ENCODE results near the gene ATP7A.

ATP7A gene

DNA sequence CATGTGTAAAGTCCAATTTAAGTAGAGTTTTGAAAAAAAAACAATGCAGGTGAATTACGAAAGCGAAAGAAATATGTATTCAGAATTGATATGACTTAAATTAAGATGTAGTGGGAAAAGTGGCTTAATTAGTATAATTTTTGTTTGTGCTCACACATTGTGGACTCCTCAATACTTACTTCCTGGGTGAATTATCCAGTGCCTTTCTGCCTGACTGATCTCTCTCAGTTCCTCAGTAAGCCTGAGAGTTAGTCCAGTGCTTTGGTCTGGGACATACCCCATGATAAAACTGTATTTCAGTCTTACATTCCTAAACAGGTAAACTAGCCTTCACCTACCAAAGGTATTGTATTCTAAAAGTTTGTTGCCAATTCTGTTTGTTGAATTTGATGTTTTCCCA, 50.6 kb downstream of the ATP7A start:
- Histone ChIP-seq H3K4me3 (ENCODE audit: low read length, poor library complexity, severe bottlenecking) (no peak overlapping the region), H3F3A (ENCODE audit: low read depth) (no peaks in the 10 kb centered on the region), H3K9ac (ENCODE audit: low read depth, low read length, poor library complexity, severe bottlenecking) (no peak overlapping the region), H3K79me2 (ENCODE audit: insufficient read depth, low read length) (no peaks in the 10 kb centered on the region), H3K9me3 (ENCODE audit: insufficient read depth, low read depth, low read length) (no peaks in the 10 kb centered on the region), H3K27me3 (ENCODE audit: insufficient read depth, low read length, poor library complexity, severe bottlenecking) (no peaks in the 10 kb centered on the region), H4K20me1 (ENCODE audit: insufficient read depth, low read length, poor library complexity, severe bottlenecking) (no peaks in the 10 kb centered on the region), H3K4me1 (ENCODE audit: insufficient read depth, low read length, poor library complexity, severe bottlenecking) (no peaks in the 10 kb centered on the region), H3K9me2 (replicated peaks; ENCODE audit: low read depth, low read length) (no peaks in the 10 kb centered on the region), H3K36me3 (ENCODE audit: insufficient read depth, low read length) (no peaks in the 10 kb centered on the region), H2AFZ (ENCODE audit: low read length) (no peak overlapping the region), H3K4me2 (ENCODE audit: low read depth, low read length, poor library complexity, severe bottlenecking) (no peak overlapping the region)
- TF ChIP-seq EZH2phosphoT487 (IDR thresholded peaks at IDR 0.05; ENCODE audit: borderline replicate concordance) = no peak
- TF ChIP-seq, protein P1, sequence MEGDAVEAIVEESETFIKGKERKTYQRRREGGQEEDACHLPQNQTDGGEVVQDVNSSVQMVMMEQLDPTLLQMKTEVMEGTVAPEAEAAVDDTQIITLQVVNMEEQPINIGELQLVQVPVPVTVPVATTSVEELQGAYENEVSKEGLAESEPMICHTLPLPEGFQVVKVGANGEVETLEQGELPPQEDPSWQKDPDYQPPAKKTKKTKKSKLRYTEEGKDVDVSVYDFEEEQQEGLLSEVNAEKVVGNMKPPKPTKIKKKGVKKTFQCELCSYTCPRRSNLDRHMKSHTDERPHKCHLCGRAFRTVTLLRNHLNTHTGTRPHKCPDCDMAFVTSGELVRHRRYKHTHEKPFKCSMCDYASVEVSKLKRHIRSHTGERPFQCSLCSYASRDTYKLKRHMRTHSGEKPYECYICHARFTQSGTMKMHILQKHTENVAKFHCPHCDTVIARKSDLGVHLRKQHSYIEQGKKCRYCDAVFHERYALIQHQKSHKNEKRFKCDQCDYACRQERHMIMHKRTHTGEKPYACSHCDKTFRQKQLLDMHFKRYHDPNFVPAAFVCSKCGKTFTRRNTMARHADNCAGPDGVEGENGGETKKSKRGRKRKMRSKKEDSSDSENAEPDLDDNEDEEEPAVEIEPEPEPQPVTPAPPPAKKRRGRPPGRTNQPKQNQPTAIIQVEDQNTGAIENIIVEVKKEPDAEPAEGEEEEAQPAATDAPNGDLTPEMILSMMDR (conservative IDR thresholded peaks at IDR 0.05; ENCODE audit: low read length) = no peak

DNA sequence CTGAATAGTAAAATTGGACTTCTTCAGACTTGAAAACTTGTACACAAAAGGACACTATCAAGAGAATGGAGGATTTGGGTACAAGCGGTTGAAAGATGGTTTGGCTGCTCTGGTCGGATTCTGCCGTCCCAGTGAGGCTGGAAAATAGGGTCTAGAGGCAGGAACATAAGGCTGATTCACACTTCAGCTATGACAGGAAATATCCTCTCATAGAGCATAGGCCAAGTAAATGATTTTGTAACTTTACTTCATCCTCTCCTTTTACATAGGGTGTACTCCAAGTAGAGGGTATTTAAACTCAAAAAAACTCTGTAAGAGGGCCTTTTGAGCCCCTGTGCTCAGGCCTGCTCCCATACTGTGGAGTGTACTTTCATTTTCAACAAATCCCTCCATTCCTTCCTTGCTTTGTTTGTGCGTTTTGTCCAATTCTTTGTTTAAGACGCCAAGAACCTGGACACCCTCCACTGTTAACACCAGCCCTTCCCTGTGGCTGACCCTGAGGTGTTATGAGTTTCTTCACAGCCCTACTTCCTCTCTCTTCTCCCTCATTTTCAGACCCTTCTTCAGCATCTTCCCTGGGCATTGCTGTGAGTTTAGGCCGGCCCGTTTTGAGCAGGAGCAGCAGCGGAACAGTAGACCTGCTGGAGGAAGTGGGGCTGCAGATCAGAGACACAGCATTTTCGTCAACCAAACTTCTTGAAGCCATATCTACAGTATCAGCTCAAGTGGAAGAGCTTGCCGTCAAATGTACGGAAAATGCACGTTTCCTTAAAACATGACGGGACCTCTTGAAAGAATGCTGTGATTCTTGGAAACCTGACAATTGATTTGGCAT, 51.8 kb downstream of the ATP7A start:
- no peaks in the 10 kb centered on the region for H4K20me1 ChIP-seq (ENCODE audit: insufficient read depth, low read length, poor library complexity, severe bottlenecking)
- H3K4me1 ChIP-seq (ENCODE audit: insufficient read depth, low read length, poor library complexity, severe bottlenecking) = no peaks in the 10 kb centered on the region
- H3K9ac ChIP-seq (ENCODE audit: low read depth, low read length, poor library complexity, severe bottlenecking) = no peak overlapping the region
- H3K27me3 ChIP-seq (ENCODE audit: insufficient read depth, low read length, poor library complexity, severe bottlenecking) = no peaks in the 10 kb centered on the region
- no peak overlapping the region for H3K4me3 ChIP-seq (ENCODE audit: low read length, poor library complexity, severe bottlenecking)
- TF ChIP-seq, protein P1 (conservative IDR thresholded peaks at IDR 0.05; ENCODE audit: low read length) = no peak
- TF ChIP-seq EZH2phosphoT487 (IDR thresholded peaks at IDR 0.05; ENCODE audit: borderline replicate concordance) = no peak
- H3K9me3 ChIP-seq (ENCODE audit: insufficient read depth, low read depth, low read length) = no peaks in the 10 kb centered on the region
- H3F3A ChIP-seq (ENCODE audit: low read depth) = no peaks in the 10 kb centered on the region
- H3K36me3 ChIP-seq (ENCODE audit: insufficient read depth, low read length) = no peaks in the 10 kb centered on the region
- no peaks in the 10 kb centered on the region for H3K79me2 ChIP-seq (ENCODE audit: insufficient read depth, low read length)
- H3K4me2 ChIP-seq (ENCODE audit: low read depth, low read length, poor library complexity, severe bottlenecking) = no peak overlapping the region
- no peaks in the 10 kb centered on the region for H3K9me2 ChIP-seq (replicated peaks; ENCODE audit: low read depth, low read length)
- H2AFZ ChIP-seq (ENCODE audit: low read length) = no peak overlapping the region

DNA sequence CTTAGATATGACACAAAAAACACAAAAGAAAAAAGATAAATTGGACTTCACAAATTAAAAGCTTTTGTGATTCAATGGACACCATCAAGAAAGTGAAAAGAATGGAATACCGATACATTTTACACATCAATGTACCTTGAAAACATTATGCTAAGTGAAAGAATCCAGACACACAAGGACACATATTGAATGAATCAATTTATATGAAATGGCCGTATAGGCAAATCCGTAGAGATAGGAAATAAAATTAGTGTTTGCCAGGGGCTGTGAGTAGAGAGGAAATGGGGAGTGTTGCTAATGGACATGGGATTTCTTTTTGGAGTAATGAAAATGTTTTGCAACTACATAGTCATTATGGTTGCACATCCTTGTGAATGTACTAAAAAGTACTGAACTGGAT, 55.9 kb downstream of the ATP7A start:
- no peak overlapping the region for H3K4me2 ChIP-seq (ENCODE audit: low read depth, low read length, poor library complexity, severe bottlenecking)
- H3K27me3 ChIP-seq (ENCODE audit: insufficient read depth, low read length, poor library complexity, severe bottlenecking) = no peaks in the 10 kb centered on the region
- H2AFZ ChIP-seq (ENCODE audit: low read length) = no peak overlapping the region
- H3K79me2 ChIP-seq (ENCODE audit: insufficient read depth, low read length) = no peaks in the 10 kb centered on the region
- no peaks in the 10 kb centered on the region for H3F3A ChIP-seq (ENCODE audit: low read depth)
- no peaks in the 10 kb centered on the region for H3K4me1 ChIP-seq (ENCODE audit: insufficient read depth, low read length, poor library complexity, severe bottlenecking)
- H3K9ac ChIP-seq (ENCODE audit: low read depth, low read length, poor library complexity, severe bottlenecking) = no peak overlapping the region
- no peaks in the 10 kb centered on the region for H3K9me3 ChIP-seq (ENCODE audit: insufficient read depth, low read depth, low read length)
- H3K4me3 ChIP-seq (ENCODE audit: low read length, poor library complexity, severe bottlenecking) = no peak overlapping the region
- no peaks in the 10 kb centered on the region for H3K36me3 ChIP-seq (ENCODE audit: insufficient read depth, low read length)
- no peaks in the 10 kb centered on the region for H3K9me2 ChIP-seq (replicated peaks; ENCODE audit: low read depth, low read length)
- H4K20me1 ChIP-seq (ENCODE audit: insufficient read depth, low read length, poor library complexity, severe bottlenecking) = no peaks in the 10 kb centered on the region
- TF ChIP-seq, protein P1 (conservative IDR thresholded peaks at IDR 0.05; ENCODE audit: low read length) = no peak
- no peak for TF ChIP-seq EZH2phosphoT487 (IDR thresholded peaks at IDR 0.05; ENCODE audit: borderline replicate concordance)
